Lung (tissue), 12 donors: ENCODE measurements around the gene VSIG10L2. TPM values are rescaled to one million over a fixed set of nuclear protein-coding genes. Genes with fewer than 3 reads are reported as not detected.

Experiments used
- ATAC-seq: fragments of 200-7000 bp; cut with Tn5 transposase; one replicate; pipeline ENCODE4 v1.9.1; 2020; ENCODE audit warnings: moderate number of reproducible peaks; ENCODE audit not compliant: insufficient read depth, low FRiP score
- DNase-seq, 3 donors: peaks; one replicate each; pipeline ENCODE4 v3.0.0-alpha.2; 2013 to 2017
- H3K27ac ChIP-seq, 2 donors: one replicate each; pipeline ENCODE4 v1.5.1; 2013; ENCODE audit warnings: mild to moderate bottlenecking in 2 of 2, moderate library complexity in 2 of 2, control low read depth in 1 of 2, inconsistent platforms in 1 of 2, low read depth in 1 of 2, low read length in 1 of 2
- H3K27me3 ChIP-seq, 3 donors: one replicate each; pipeline ENCODE4 v1.5.1; 2013; ENCODE audit warnings: low read length in 2 of 3; ENCODE audit not compliant: control insufficient read depth in 3 of 3, insufficient read depth in 3 of 3
- H3K36me3 ChIP-seq, 4 donors: one replicate each; pipeline ENCODE4 v1.5.1; 2013; ENCODE audit warnings: low read length in 4 of 4, mild to moderate bottlenecking in 1 of 4, moderate library complexity in 1 of 4; ENCODE audit not compliant: control insufficient read depth in 4 of 4, insufficient read depth in 4 of 4
- H3K4me1 ChIP-seq, 5 donors: one replicate each; pipeline ENCODE4 v1.5.1; 2013; ENCODE audit warnings: low read length in 5 of 5, mild to moderate bottlenecking in 2 of 5, moderate library complexity in 1 of 5; ENCODE audit not compliant: control insufficient read depth in 5 of 5, insufficient read depth in 5 of 5
- H3K4me3 ChIP-seq: one replicate; pipeline ENCODE4 v1.5.1; 2013; ENCODE audit warnings: mild to moderate bottlenecking, control low read depth, moderate library complexity
- H3K9ac ChIP-seq, 2 donors: one replicate each; pipeline ENCODE4 v1.5.1; 2013; ENCODE audit warnings: low read length in 2 of 2, control low read depth in 1 of 2; ENCODE audit not compliant: insufficient read depth in 1 of 2
- H3K9me3 ChIP-seq, 4 donors: one replicate each; pipeline ENCODE4 v1.5.1; 2013; ENCODE audit warnings: low read length in 3 of 4, mild to moderate bottlenecking in 1 of 4, moderate library complexity in 1 of 4; ENCODE audit not compliant: control insufficient read depth in 4 of 4, insufficient read depth in 3 of 4
- CTCF ChIP-seq: IDR thresholded peaks from 2 replicates; pipeline ENCODE4 v1.5.1; 2012; ENCODE audit warnings: mild to moderate bottlenecking; ENCODE audit errors: control extremely low read depth, extremely low read depth
- WGBS, 2 donors: extraction: QIAGEN DNeasy Blood & Tissue Kit; methylation state at CpG; one replicate each; pipeline ENCODE4 v1.1.7; 2013; 5-methylcytosine and 5-hydroxymethylcytosine counted together
- polyA plus RNA-seq, 2 donors: library from polyadenylated mRNA; stranded (reverse); fragments of 200-250 nt; gene quantifications; one replicate each; pipeline ENCODE4 v1.2.1, GENCODE V29; 2013
- total RNA-seq, 2 donors: library from RNA; depleted of rRNA in 1 of 2; stranded (reverse); fragments of >200 nt in 1 of 2; gene quantifications; one replicate each; pipeline ENCODE4 v1.2.1, GENCODE V29; 2014 to 2021
- donor health status: control.
- donor health status: control.
- donor health status: Bipolar disorder and iron deficiency.
- donor health status: healthy.
- donor health status: DM: yes; HTN: yes; CAD: no.

The VSIG10L2 gene
- total and polyA plus RNA-seq, 4 donors = 0.18 to 0.43 (median 0.30) TPM

- WGBS, 2 donors = 86 to 87% methylated on average over 24 of the region's 24 CpGs
- H3K4me1 ChIP-seq = peaks cover 3 to 19% (median 3%) of the 10 kb centered on the region in 5 donors
- peaks cover 0 to 4% (median 0%) of the 10 kb centered on the region in 3 donors for H3K27me3 ChIP-seq
- no peak overlapping the region for H3K9ac ChIP-seq
- H3K27ac ChIP-seq = no peak overlapping the region
- no peaks in the 10 kb centered on the region for H3K36me3 ChIP-seq
- no peak for TF ChIP-seq CTCF
- DNase-seq (no peak), ATAC-seq (no peak)
- H3K9me3 ChIP-seq = no peaks in the 10 kb centered on the region
- no peak overlapping the region for H3K4me3 ChIP-seq
These were observed 1.8 kb downstream of the VSIG10L2 start for GRCh38 chr11:125947419-125948277.

GRCh38 chr11:125948278-125949051, 2.6 kb downstream of the VSIG10L2 start:
- Histone ChIP-seq H3K27ac (no peak overlapping the region), H3K36me3 (no peaks in the 10 kb centered on the region), H3K4me3 (no peak overlapping the region), H3K9ac (no peak overlapping the region), H3K4me1 (peaks cover 3 to 23% (median 8%) of the 10 kb centered on the region in 5 donors), H3K27me3 (peaks cover 0 to 4% (median 0%) of the 10 kb centered on the region in 3 donors), H3K9me3 (no peaks in the 10 kb centered on the region)
- ATAC-seq = no peak
- WGBS, 2 donors = 85 to 88% methylated on average over 23 of the region's 23 CpGs
- DNase-seq = no peak
- TF ChIP-seq CTCF = no peak

GRCh38 chr11:125949271-125950177, 3.7 kb downstream of the VSIG10L2 start:
- H3K9ac ChIP-seq = no peak overlapping the region
- H3K4me1 ChIP-seq = peaks cover 3 to 23% (median 8%) of the 10 kb centered on the region in 5 donors
- H3K36me3 ChIP-seq = no peaks in the 10 kb centered on the region
- ATAC-seq (no peak), DNase-seq (no peak)
- H3K9me3 ChIP-seq = no peaks in the 10 kb centered on the region
- H3K27me3 ChIP-seq = peaks cover 0 to 9% (median 0%) of the 10 kb centered on the region in 3 donors
- H3K27ac ChIP-seq = no peak overlapping the region
- H3K4me3 ChIP-seq = no peak overlapping the region
- WGBS, 2 donors = 93 to 94% methylated on average over 22 of the region's 22 CpGs
- no peak for TF ChIP-seq CTCF
